Measurements from ENCODE around the gene PCBP2. TPM values are rescaled to one million over a fixed set of nuclear protein-coding genes. Genes with fewer than 3 reads are reported as not detected.
"Not testable (repeated sequence)": the region's sequence is repeated elsewhere in the genome, so short reads cannot be mapped to it uniquely, and the experiment has no call there.

The PCBP2 gene
- total RNA-seq = 153 and 169 TPM in 2 replicates

DNA sequence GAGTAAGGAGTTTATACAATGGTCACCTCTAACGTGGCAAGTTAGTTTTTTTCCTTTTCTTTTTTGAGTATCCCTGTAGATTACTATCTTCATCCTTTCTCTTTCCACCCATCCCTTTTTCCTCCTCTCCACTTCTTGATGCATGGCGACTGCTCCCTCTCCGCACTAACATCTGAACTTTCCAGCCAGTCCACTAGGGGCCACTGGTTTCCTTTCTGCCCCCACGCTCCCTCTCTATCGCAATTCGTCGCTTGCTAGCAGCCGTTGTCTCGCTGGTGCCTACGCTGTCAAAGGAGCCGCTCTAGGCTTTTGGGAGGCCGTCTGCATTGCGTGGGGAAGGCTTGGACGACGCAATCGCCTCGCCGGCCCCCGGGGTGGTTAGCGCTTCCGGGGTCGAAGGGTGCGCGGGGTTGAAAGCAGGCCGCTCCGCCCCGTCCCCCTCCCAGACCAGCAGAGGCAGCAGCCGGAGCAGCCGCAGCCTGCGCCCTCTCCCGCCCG, at the start of gene PCBP2:
Gene PCBP2 (plus strand): TSS at position 442 of the 498 bp plus-strand sequence. CDS start 2,699 bp downstream, outside the sequence.
- DNase-seq (ENCODE audit: low read depth) = peak; percentile 90
- TF ChIP-seq, protein P1, sequence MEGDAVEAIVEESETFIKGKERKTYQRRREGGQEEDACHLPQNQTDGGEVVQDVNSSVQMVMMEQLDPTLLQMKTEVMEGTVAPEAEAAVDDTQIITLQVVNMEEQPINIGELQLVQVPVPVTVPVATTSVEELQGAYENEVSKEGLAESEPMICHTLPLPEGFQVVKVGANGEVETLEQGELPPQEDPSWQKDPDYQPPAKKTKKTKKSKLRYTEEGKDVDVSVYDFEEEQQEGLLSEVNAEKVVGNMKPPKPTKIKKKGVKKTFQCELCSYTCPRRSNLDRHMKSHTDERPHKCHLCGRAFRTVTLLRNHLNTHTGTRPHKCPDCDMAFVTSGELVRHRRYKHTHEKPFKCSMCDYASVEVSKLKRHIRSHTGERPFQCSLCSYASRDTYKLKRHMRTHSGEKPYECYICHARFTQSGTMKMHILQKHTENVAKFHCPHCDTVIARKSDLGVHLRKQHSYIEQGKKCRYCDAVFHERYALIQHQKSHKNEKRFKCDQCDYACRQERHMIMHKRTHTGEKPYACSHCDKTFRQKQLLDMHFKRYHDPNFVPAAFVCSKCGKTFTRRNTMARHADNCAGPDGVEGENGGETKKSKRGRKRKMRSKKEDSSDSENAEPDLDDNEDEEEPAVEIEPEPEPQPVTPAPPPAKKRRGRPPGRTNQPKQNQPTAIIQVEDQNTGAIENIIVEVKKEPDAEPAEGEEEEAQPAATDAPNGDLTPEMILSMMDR (conservative IDR thresholded peaks at IDR 0.05; ENCODE audit: low read depth, low read length) = peak; percentile 86

DNA sequence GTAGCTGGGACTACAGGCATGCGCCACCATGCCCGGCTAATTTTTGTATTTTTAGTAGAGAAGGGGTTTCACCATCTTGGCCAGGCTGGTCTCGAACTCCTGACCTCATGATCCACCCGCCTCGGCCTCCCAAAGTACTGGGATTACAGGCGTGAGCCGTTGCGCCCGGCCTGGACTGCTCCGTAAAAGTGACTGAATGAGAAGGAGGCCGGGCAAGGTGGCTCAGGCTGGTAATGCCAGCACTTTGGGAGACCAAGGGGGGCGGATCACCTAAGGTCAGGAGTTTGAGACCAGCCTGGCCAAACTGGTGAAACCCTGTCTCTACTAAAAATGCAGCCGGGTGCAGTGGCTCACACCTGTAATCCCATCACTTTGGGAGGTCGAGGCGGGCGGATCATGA, 49.6 kb upstream of the PCBP2 start:
- not testable (repeated sequence) for DNase-seq (ENCODE audit: low read depth); H3K4me3 ChIP-seq (ENCODE audit: low read depth, low read length)

More for the DNA sequence above, at the start of gene PCBP2:
- peak within 1 kb of the TSS; percentile 91 for H3K4me3 ChIP-seq (ENCODE audit: low read depth, low read length)

DNA sequence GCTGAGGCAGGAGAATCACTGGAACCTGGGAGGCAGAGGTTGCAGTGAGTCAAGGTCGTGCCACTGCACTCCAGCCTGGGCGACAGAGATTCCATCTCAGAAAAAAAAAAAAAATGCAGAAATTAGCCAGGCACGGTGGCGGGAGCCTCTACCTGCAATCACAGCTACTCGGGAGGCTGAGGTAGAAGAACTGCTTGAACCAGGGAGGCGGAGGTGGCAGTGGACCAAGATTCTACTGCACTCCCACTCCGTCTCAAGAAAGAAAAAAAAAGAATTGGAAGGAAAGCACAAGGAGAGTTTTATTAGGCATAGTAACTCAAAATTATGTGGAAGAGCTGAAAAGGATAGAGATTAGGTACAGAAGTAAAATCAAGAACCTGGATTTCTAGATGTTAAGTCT, 49.0 kb upstream of the PCBP2 start:
- H3K4me3 ChIP-seq (ENCODE audit: low read depth, low read length) = no peak overlapping the region
- TF ChIP-seq, protein P1 (conservative IDR thresholded peaks at IDR 0.05; ENCODE audit: low read depth, low read length) = no peak
- DNase-seq (ENCODE audit: low read depth) = no peak

DNA sequence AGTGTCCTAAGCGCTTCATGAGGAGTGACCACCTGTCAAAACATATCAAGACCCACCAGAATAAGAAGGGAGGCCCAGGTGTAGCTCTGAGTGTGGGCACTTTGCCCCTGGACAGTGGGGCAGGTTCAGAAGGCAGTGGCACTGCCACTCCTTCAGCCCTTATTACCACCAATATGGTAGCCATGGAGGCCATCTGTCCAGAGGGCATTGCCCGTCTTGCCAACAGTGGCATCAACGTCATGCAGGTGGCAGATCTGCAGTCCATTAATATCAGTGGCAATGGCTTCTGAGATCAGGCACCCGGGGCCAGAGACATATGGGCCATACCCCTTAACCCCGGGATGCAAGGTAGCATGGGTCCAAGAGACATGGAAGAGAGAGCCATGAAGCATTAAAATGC, 41.0 kb upstream of the PCBP2 start:
- no peak overlapping the region for H3K4me3 ChIP-seq (ENCODE audit: low read depth, low read length)
- DNase-seq (ENCODE audit: low read depth) = no peak
- TF ChIP-seq, protein P1 (conservative IDR thresholded peaks at IDR 0.05; ENCODE audit: low read depth, low read length) = no peak

DNA sequence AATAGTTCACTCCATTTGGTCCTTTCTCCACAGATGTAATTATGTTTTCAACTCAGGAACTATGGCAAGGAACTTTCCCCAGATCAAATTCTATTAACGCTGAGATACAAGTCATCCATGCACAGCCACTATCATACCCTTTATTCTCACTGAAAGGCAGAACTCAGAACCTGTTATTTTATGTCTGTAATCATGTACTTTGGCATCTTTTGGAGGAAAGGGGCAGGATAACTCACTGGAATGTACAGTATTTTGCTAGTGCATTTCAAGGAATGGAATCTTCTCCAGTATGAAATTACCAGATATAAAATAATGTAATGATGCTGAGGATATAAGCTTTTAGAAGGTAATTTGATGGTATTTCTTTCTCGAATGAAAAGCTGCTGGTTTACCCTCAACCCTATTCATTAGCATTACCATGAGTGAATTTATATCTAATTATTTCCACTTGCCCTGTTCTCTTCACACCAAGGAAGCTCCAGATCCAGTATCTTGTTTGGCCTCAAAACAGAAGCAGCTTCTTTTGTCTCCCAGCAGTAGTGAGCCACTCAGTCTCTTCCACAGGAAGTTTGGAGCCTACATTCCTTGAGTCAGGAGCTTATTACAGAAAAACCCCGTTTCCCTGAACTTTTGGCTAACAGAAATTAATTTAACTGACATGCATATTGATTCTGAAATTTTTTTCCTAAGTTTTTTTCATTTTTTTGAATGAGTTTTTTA, 38.3 kb upstream of the PCBP2 start:
- TF ChIP-seq, protein P1 (conservative IDR thresholded peaks at IDR 0.05; ENCODE audit: low read depth, low read length) = no peak
- no peak overlapping the region for H3K4me3 ChIP-seq (ENCODE audit: low read depth, low read length)
- DNase-seq (ENCODE audit: low read depth) = no peak

DNA sequence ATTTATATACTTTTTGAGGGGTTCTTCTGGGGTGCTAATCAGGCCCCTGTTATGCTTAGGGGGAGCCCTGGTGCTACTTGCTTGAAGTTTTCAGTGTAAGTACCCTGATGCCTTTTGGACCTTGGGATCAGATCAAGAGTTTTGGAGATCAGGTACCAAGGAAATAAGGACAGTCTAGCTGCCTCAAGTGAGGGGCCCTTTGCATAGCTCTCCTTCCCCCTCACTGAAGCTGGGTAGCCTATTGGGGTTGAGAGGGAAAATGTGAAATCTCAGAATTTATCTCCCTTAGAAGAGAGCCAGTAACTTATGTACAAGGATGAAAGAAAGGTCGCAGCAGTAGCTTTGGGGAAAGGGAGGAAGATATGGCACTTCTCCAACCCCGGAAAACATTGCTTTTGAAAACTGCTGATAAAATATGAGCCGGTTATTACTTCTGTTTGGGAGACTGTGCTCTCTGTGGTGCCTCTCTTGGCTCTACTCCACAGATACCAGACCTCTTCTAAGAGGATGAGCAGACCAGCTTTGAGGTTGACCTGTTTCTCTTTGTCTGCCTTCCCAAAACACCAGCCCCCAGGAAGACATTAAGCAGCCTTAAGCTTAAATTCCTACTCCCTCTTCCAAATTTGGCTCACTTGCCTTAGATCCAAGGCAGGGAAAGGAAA, 37.0 kb upstream of the PCBP2 start:
- DNase-seq (ENCODE audit: low read depth) = no peak
- TF ChIP-seq, protein P1 (conservative IDR thresholded peaks at IDR 0.05; ENCODE audit: low read depth, low read length) = no peak
- no peak overlapping the region for H3K4me3 ChIP-seq (ENCODE audit: low read depth, low read length)

DNA sequence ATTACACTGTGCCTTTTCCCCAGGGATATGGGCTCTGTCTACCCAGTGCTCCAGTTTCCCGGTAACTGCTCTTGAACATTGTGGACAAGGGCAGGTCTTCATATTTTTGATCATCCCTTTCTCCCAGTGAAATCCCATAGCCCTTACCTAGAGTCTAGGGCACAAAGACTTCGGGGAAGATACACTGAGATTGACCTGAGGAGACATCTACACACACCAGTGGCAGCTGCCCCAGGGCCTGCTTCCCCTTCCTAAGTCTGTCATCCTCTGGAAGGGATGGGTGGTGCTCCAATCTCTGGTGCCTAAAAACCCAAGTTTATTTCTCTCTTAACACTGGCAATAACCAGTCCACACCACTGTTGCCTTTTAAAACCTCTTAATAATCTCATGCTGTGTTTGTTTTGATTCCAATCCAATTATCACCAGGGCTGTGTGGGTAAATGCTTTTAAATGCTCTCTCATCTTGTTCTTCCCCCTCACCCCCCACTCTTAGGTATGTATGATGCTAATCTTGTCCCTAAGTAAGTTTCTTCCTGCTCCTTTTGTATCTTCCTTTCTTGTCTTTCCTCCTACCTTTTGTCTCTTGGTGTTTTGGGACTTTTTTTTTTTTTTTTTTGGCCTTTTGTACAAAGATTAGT, 36.0 kb upstream of the PCBP2 start:
- H3K4me3 ChIP-seq (ENCODE audit: low read depth, low read length); DNase-seq (ENCODE audit: low read depth): not testable (repeated sequence)

DNA sequence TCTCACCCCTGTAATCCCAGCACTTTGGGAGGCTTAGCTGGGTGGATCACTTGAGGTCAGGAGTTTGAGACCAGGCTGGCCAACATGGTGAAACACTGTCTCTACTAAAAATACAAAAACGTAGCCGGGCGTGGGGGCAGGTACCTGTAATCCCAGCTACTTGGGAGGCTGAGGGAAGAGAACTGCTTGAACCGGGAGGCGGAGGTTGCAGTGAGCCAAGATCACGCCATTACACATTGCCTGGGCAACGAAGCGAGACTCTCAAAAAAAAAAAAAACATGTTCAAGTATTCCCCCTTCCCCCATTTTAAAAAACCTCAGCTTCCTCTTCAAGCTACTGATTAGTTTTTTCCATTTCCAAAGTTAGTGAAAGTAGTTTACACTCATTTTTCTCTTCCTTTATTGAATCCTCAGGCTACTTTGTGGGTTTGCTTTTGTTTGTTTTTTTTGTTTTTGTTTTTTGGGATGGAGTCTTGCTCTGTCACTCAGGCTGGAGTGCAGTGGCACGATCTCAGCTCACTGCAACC, 34.5 kb upstream of the PCBP2 start:
- DNase-seq (ENCODE audit: low read depth); H3K4me3 ChIP-seq (ENCODE audit: low read depth, low read length): not testable (repeated sequence)

Data from epithelial cell of proximal tubule (primary cell).